HUES64 (cell line): ENCODE measurements around the gene MATR3.
"Not testable (repeated sequence)": the region's sequence is repeated elsewhere in the genome, so short reads cannot be mapped to it uniquely, and the experiment has no call there.

Experiments
- H3K27ac ChIP-seq: 2 replicates; pipeline ENCODE4 v1.7.0; 2013; ENCODE audit warnings: low read depth, low read length, inconsistent platforms
- H3K27me3 ChIP-seq: 2 replicates; pipeline ENCODE4 v1.6.1; 2013; ENCODE audit warnings: mild to moderate bottlenecking, low read length; ENCODE audit not compliant: insufficient read depth
- H3K36me3 ChIP-seq: 2 replicates; pipeline ENCODE4 v1.6.1; 2013; ENCODE audit warnings: mild to moderate bottlenecking, low read length; ENCODE audit not compliant: insufficient read depth
- H3K4me1 ChIP-seq: 2 replicates; pipeline ENCODE4 v1.6.1; 2013; ENCODE audit warnings: mild to moderate bottlenecking, low read length, moderate library complexity; ENCODE audit not compliant: insufficient read depth
- H3K4me3 ChIP-seq: 2 replicates; pipeline ENCODE4 v1.5.1; 2013; ENCODE audit warnings: mild to moderate bottlenecking, low read length, moderate library complexity
- H3K9ac ChIP-seq: 2 replicates; pipeline ENCODE4 v1.6.1; 2013; ENCODE audit warnings: mild to moderate bottlenecking, low read depth, low read length
- H3K9me3 ChIP-seq: 2 replicates; pipeline ENCODE4 v1.6.1; 2013; ENCODE audit warnings: low read depth, low read length; ENCODE audit not compliant: insufficient read depth
- WGBS: fragments of 150-250, 120-280 bp; methylation state at CpG from one replicate; pipeline ENCODE4 v1.1.7; 2013; ENCODE audit warnings: missing lambda C conversion rate; 5-methylcytosine and 5-hydroxymethylcytosine counted together

Gene MATR3

DNA sequence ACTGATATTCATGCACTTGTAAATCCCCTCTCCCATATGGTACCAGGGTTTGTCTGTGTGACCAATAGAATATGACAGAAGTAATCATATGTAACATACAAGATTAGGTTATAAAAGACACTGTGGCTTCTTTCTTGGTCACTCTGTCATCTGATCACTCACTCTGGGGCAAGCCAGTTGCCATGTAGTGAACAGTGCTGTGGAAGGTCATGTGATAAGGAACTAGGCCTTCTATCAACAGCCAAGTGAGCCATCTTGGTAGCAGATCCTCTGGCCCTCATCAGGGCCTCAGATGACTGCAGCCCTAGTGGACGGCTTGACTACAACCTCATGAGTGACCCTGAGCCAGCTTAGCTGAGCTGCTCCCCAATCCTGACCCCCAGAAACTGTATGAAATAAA lies 30.0 kb upstream of the MATR3 start:
- Histone ChIP-seq H3K27ac (no peak overlapping the region), H3K9ac (no peak overlapping the region), H3K4me3 (no peak overlapping the region), H3K4me1 (peaks cover 8% of the 10 kb centered on the region; the same call in 1 of the 2 replicates), H3K9me3 (no peaks in the 10 kb centered on the region), H3K27me3 (no peaks in the 10 kb centered on the region), H3K36me3 (no peaks in the 10 kb centered on the region)
- WGBS = 88% methylated on average over 1 of the region's 1 CpG

DNA sequence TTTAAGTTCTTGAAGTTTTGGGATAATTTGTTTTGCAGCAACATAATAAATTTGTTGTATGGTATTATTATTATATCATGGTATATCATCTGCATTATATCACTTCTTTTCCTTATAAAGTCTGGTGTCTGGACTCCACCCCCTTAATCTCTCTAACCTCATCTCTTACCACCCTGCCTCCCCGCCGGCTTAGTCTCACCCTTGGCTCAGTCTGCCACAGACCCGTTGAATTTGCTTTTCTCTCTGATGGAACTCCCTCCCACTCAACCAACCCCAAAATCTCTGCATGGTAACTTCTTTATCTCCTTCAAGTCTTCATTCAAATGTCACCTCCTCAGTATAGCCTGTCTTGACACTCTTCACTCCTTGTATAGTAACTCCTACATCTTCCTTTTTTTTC lies 29.6 kb upstream of the MATR3 start:
- WGBS = 93% methylated on average over 3 of the region's 3 CpGs
- H3K36me3 ChIP-seq = no peaks in the 10 kb centered on the region
- H3K27ac ChIP-seq = no peak overlapping the region
- no peaks in the 10 kb centered on the region for H3K27me3 ChIP-seq
- no peak overlapping the region for H3K4me3 ChIP-seq
- no peak overlapping the region for H3K9ac ChIP-seq
- peaks cover 8% of the 10 kb centered on the region; the same call in 1 of the 2 replicates for H3K4me1 ChIP-seq
- no peaks in the 10 kb centered on the region for H3K9me3 ChIP-seq

DNA sequence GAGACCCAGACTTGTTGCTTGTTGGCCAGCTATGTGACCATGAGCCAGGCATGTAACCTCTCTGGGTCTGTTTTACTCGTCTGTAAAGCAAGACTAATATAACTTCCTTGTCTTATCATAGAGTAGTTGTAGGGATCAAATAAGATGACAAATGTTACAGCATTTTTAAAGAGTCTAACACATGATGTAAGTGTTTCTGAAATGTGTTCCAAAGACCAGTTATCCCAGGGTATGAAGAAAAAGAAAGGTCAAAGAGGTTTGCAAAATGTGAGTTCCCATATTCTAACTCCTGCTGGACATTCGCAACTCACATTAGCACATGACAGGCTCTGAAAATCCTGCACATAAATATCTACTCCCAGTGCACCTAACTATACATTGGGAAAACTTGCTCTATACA lies 28.5 kb upstream of the MATR3 start:
- Histone ChIP-seq H3K9ac (no peak overlapping the region), H3K4me3 (no peak overlapping the region), H3K4me1 (peaks cover 8% of the 10 kb centered on the region; the same call in 1 of the 2 replicates), H3K9me3 (no peaks in the 10 kb centered on the region), H3K36me3 (no peaks in the 10 kb centered on the region), H3K27ac (no peak overlapping the region), H3K27me3 (no peaks in the 10 kb centered on the region)
- 96% methylated on average over 2 of the region's 2 CpGs for WGBS

DNA sequence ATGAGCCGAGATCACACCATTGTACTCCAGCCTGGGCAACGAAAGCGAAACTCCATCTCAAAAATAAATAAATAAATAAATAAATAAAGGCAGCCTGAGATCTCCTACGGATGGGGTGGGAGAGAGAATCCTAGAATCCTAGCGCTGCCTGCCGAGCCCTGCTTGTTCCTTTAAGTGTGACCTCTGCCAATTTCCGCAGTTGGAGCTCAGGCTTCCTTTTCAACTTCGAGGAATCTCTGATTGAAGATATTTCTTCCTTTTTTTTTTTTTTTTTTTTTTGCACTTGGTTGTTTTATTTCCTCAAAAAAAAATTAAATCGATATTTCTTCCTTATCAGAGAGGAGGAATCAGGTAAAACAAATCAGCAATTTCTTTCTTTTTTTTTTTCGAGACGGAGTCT lies 27.3 kb upstream of the MATR3 start:
- 91% methylated on average over 7 of the region's 11 CpGs for WGBS

DNA sequence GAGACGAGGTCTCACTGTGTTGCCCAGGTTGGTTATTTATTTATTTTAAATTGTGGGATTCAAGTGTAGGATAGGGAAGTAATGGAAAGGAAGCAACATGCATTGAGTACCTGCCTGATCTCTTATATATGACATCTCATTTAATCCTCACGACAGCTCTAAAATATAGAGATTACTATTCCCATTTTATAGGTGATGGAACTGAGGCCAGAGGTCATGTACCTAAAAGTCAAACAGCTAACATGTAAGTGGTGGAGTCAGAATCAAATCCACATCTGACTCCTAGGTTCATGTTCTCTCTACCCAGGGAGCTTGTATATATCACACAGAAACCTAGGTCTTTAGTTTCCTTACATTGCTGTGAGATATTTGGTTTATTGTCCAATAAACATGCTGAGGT lies 26.1 kb upstream of the MATR3 start:
- H3K36me3 ChIP-seq = no peaks in the 10 kb centered on the region
- H3K9ac ChIP-seq = no peak overlapping the region
- H3K4me1 ChIP-seq = peaks cover 6% of the 10 kb centered on the region
- WGBS = 60% methylated on average over 1 of the region's 2 CpGs
- no peaks in the 10 kb centered on the region for H3K9me3 ChIP-seq
- no peaks in the 10 kb centered on the region for H3K27me3 ChIP-seq
- no peak overlapping the region for H3K4me3 ChIP-seq
- no peak overlapping the region for H3K27ac ChIP-seq

More for the DNA sequence above, 27.3 kb upstream of the MATR3 start:
- Histone ChIP-seq H3K27ac (no peak overlapping the region), H3K9me3 (no peaks in the 10 kb centered on the region), H3K4me1 (peaks cover 8% of the 10 kb centered on the region; the same call in 1 of the 2 replicates), H3K9ac (no peak overlapping the region), H3K27me3 (no peaks in the 10 kb centered on the region), H3K4me3 (no peak overlapping the region), H3K36me3 (no peaks in the 10 kb centered on the region)

DNA sequence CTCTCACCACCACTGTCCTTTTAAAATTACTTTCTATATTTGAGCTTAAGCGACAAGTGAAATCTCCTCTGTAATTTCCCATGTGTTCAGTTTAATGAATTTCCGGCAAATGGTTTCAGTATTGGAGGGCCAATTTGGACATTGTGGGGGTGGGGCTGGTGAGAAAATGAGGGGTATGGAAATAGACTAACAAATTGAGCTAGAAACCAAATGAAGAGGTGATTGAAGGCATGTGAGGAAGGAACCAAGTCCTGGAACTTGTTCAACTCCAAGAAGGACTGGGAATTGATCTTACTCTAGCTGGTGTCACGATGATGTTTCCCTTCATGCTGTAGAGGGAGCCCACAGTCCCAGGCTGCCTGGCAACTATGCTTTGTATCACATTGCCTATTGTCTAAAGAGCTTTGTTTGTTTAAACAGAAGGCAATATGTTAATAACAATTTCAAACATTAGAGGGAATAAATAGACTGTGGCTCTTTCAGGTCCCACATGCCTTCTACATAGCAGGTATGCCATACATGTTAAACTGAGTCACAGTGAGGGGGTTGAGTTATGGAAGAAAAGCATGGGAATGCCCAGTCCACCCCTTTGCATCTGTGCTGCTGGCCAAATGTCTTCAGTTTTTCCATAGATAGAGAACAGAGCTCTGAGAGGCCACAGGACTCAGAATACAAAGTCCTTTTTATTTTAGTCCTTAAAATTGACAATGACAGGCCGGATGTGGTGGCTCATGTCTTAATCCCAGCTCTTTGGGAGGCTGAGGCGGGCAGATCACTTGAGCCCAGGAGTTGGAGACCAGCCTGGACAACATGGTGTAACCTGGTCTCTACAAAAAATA lies 25.0 kb upstream of the MATR3 start:
- H3K9ac ChIP-seq = no peak overlapping the region
- H3K4me3 ChIP-seq = no peak overlapping the region
- no peak overlapping the region for H3K27ac ChIP-seq
- H3K36me3 ChIP-seq = no peaks in the 10 kb centered on the region
- WGBS = 87% methylated on average over 5 of the region's 5 CpGs
- H3K9me3 ChIP-seq = no peaks in the 10 kb centered on the region
- H3K27me3 ChIP-seq = no peaks in the 10 kb centered on the region
- H3K4me1 ChIP-seq = peaks cover 14% of the 10 kb centered on the region

DNA sequence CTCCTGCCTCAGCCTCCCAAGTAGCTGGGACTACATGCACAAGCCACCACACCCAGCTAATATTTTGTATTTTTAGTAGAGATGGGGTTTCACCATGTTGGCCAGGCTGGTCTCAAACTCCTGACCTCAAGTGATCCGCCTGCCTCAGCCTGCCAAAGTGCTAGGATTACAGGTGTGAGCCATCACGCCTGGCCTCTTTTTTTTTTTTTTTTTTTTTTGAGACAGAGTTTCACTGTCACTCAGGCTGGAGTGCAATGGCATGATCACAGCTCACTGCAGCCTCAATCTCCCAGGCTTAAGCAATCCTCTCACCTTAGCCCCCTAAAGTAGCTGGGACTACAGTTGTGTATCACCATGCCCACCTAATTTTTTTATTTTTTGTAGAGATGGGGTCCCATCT lies 22.8 kb upstream of the MATR3 start:
- H3K27me3 ChIP-seq, H3K36me3 ChIP-seq, H3K27ac ChIP-seq, H3K9me3 ChIP-seq, H3K4me3 ChIP-seq, H3K9ac ChIP-seq: not testable (repeated sequence)
- 92% methylated on average over 2 of the region's 2 CpGs for WGBS
- H3K4me1 ChIP-seq = peaks cover 19% of the 10 kb centered on the region

DNA sequence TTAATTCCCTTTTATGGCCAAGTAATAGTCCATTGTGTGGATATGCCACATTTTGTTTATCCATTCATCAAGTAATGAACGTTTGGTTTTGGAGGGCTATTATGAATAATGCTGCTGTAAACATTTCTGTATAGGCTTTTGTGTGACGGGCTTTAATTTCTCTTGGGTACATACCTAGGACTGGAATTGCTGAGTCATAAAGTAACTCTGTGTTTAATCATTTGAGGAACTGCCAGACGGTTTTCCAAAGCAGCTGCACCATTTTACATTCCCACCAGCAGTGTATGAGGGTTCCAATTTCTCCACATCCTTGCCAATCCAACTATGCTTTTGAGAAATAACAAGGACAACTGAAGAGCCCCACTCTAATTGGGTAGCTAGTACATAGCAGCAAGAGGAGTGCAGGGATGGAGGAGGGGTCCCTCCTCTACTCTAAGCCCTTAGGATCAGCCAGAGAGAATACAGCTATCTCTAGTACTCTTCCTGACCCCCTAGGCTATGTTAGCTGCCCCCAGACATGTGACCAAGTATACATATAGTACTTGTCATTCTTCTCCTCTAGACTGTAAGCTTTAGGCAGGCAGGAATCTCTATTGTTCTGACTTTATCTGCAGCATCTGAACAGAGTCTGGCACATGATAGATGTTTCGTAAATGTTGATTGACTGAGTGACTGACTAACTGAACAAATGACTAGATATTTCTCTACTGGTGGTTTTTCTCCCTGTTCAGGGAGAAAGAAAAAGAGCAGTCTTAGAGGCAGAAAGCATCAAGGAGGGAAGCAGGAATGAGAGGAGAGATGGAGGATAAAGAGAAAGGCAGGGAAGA lies 22.1 kb upstream of the MATR3 start:
- H3K27me3 ChIP-seq = no peaks in the 10 kb centered on the region
- no peak overlapping the region for H3K4me3 ChIP-seq
- H3K27ac ChIP-seq = no peak overlapping the region
- WGBS = 85% methylated on average over 4 of the region's 4 CpGs
- peaks cover 25% of the 10 kb centered on the region for H3K4me1 ChIP-seq
- H3K9ac ChIP-seq = no peak overlapping the region
- H3K9me3 ChIP-seq = no peaks in the 10 kb centered on the region
- peaks cover 16% of the 10 kb centered on the region for H3K36me3 ChIP-seq

DNA sequence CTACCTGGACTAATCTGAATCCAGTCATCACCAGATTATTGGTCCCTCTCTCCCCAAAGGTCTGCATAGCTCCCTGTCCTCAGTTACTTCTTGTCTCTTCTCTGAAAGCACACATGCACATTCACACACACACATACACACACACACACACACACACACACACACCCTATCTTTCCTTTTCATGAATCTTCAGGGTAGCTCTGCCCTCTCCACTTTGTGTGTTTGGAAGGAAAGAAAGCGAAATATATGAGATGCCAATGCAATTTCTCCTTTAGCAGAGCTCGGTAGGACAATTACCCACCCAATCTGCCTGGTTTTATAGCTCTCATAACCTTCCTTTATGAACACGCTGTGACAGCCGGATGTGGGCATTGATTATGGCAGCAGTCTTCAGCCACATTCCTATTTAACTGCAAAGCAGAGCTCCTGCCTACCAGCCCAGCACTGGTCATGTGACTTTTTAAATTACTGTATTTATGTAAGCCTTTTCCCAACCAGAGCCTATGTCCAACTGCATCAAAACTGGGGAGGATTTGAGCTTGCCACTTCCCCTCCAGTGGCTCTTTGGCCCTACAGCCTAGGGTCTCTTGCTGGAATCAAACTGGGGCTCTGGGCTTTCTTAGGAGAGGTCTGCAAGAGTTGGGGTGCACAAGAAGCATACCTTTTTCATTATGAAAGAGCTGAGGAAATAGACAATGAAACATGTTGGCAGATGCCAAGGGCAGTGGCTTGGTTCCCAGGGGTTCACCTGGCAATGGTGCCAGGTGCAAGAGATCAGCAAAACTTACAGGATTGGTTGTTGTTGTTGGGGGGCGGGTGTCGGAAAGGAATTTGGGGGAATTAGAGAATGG lies 20.8 kb upstream of the MATR3 start:
- H3K4me3 ChIP-seq = peak overlapping the region; percentile 86
- H3K4me1 ChIP-seq = peaks cover 36% of the 10 kb centered on the region
- no peaks in the 10 kb centered on the region for H3K27me3 ChIP-seq
- H3K9ac ChIP-seq = peak overlapping the region; percentile 100; the same call in 1 of the 2 replicates
- H3K36me3 ChIP-seq = peaks cover 29% of the 10 kb centered on the region
- H3K27ac ChIP-seq = peak overlapping the region; percentile 26; the same call in 1 of the 2 replicates
- H3K9me3 ChIP-seq = no peaks in the 10 kb centered on the region
- WGBS = 84% methylated on average over 6 of the region's 6 CpGs

DNA sequence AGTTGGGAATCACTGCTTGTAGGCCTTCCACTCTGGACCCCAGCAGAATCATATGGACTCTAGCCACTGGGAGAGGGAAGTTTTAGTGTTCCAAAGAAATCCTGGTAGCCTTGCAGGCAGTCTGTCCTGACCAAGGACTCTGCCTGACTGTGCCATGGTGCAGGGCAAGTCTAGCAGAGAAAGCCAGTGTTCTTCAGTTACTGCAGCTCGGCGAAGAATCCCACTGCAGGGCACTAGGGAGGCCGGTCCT lies 20.3 kb upstream of the MATR3 start:
- Histone ChIP-seq H3K36me3 (peaks cover 35% of the 10 kb centered on the region), H3K9ac (peak overlapping the region; percentile 100), H3K4me3 (peak overlapping the region; percentile 86), H3K9me3 (no peaks in the 10 kb centered on the region), H3K27me3 (no peaks in the 10 kb centered on the region), H3K27ac (peak overlapping the region; percentile 26; the same call in 1 of the 2 replicates), H3K4me1 (peaks cover 36% of the 10 kb centered on the region)
- whole genome bisulfite sequencing = 12% methylated on average over 3 of the region's 3 CpGs
